ENCODE data around the gene PPFIA3. TPM values are rescaled to one million over a fixed set of nuclear protein-coding genes. Genes with fewer than 3 reads are reported as not detected.

The PPFIA3 gene
- total RNA-seq, 1 donor from 2014 or later = 3.1 TPM

GRCh38 chr19:49148784-49149651 is 29.7 kb downstream of the PPFIA3 start:
- peak; percentile 97 for DNase-seq (ENCODE audit: low spot score)

GRCh38 chr19:49149652-49150105 is 30.3 kb downstream of the PPFIA3 start:
- no peak for DNase-seq (ENCODE audit: low spot score)

GRCh38 chr19:49150106-49150943 is 31.0 kb downstream of the PPFIA3 start:
- peak; percentile 94 for DNase-seq (ENCODE audit: low spot score)

GRCh38 chr19:49150944-49151243 is 31.6 kb downstream of the PPFIA3 start:
- DNase-seq (ENCODE audit: low spot score) = no peak

GRCh38 chr19:49151267-49152118 is 32.1 kb downstream of the PPFIA3 start:
- no peak for DNase-seq (ENCODE audit: low spot score)

- DNase-seq (ENCODE audit: low spot score) = no peak
Observed at GRCh38 chr19:49152119-49152550, 32.8 kb downstream of the PPFIA3 start.

GRCh38 chr19:49153167-49153809 is 33.9 kb downstream of the PPFIA3 start:
- no peak for DNase-seq (ENCODE audit: low spot score)

GRCh38 chr19:49154279-49154678 is 34.9 kb downstream of the PPFIA3 start:
- DNase-seq (ENCODE audit: low spot score) = no peak

GRCh38 chr19:49155005-49155819 is 35.9 kb downstream of the PPFIA3 start, which contains the start of gene HRC:
Gene HRC (minus strand): TSS chr19:49155396. CDS start chr19:49155237, 159 bp downstream.
- DNase-seq (ENCODE audit: low spot score) = no peak

GRCh38 chr19:49155820-49156346 is 36.5 kb downstream of the PPFIA3 start:
- DNase-seq (ENCODE audit: low spot score) = no peak

- peak; percentile 94 for DNase-seq (ENCODE audit: low spot score)
Observed at GRCh38 chr19:49157445-49158224, 38.3 kb downstream of the PPFIA3 start, which contains the start of gene TRPM4. Gene TRPM4 (plus strand): TSS chr19:49157792. CDS start chr19:49157867, 75 bp downstream.

GRCh38 chr19:49160450-49161189 is 41.3 kb downstream of the PPFIA3 start:
- DNase-seq (ENCODE audit: low spot score) = no peak

GRCh38 chr19:49161987-49162386 is 42.6 kb downstream of the PPFIA3 start:
- no peak for DNase-seq (ENCODE audit: low spot score)

- no peak for DNase-seq (ENCODE audit: low spot score)
Observed at GRCh38 chr19:49165111-49165750, 45.9 kb downstream of the PPFIA3 start.

- no peak for DNase-seq (ENCODE audit: low spot score)
Observed at GRCh38 chr19:49165865-49166301, 46.5 kb downstream of the PPFIA3 start.

GRCh38 chr19:49167857-49168409 is 48.6 kb downstream of the PPFIA3 start:
- no peak for DNase-seq (ENCODE audit: low spot score)

GRCh38 chr19:49168421-49168820 is 49.1 kb downstream of the PPFIA3 start:
- DNase-seq (ENCODE audit: low spot score) = no peak
